ENCODE data around the gene RBMS3.
"Not testable (repeated sequence)": the region's sequence is repeated elsewhere in the genome, so short reads cannot be mapped to it uniquely, and the experiment has no call there.

The RBMS3 gene

GRCh38 chr3:30040126-30040525, 759.3 kb downstream of the RBMS3 start:
- Mint-ChIP-seq H3K4me1 (no peaks in the 10 kb centered on the region), H3K9me3 (no peaks in the 10 kb centered on the region), H3K27ac (no peak overlapping the region), H3K27me3 (peaks cover 31% of the 10 kb centered on the region), H3K4me3 (no peak overlapping the region)
- DNase-seq = no peak
- no peak for ATAC-seq

- ATAC-seq, DNase-seq, H3K9me3 Mint-ChIP-seq, H3K4me3 Mint-ChIP-seq, H3K4me1 Mint-ChIP-seq, H3K27ac Mint-ChIP-seq: not testable (repeated sequence)
- H3K27me3 Mint-ChIP-seq = peaks cover 25% of the 10 kb centered on the region
Measured at GRCh38 chr3:30041481-30041880, 760.6 kb downstream of the RBMS3 start.

GRCh38 chr3:30042274-30042859, 761.5 kb downstream of the RBMS3 start:
- Mint-ChIP-seq H3K4me3 (no peak overlapping the region), H3K4me1 (no peaks in the 10 kb centered on the region), H3K9me3 (no peaks in the 10 kb centered on the region), H3K27ac (no peak overlapping the region), H3K27me3 (peaks cover 20% of the 10 kb centered on the region)
- peak; percentile 50 to 57 for DNase-seq
- ATAC-seq = peak; percentile 56

- Mint-ChIP-seq H3K4me1 (no peaks in the 10 kb centered on the region), H3K9me3 (no peaks in the 10 kb centered on the region), H3K27me3 (peaks cover 20% of the 10 kb centered on the region), H3K27ac (no peak overlapping the region), H3K4me3 (no peak overlapping the region)
- ATAC-seq (no peak), DNase-seq (no peak)
Measured at GRCh38 chr3:30042916-30043555, 762.2 kb downstream of the RBMS3 start.

- DNase-seq = no peak
- H3K9me3 Mint-ChIP-seq = no peaks in the 10 kb centered on the region
- H3K27me3 Mint-ChIP-seq = peaks cover 20% of the 10 kb centered on the region
- H3K4me3 Mint-ChIP-seq = no peak overlapping the region
- H3K4me1 Mint-ChIP-seq = no peaks in the 10 kb centered on the region
- no peak overlapping the region for H3K27ac Mint-ChIP-seq
- no peak for ATAC-seq
Measured at GRCh38 chr3:30044515-30044914, 763.6 kb downstream of the RBMS3 start.

GRCh38 chr3:30048431-30048830, 767.6 kb downstream of the RBMS3 start:
- ATAC-seq = no peak

GRCh38 chr3:30050116-30050515, 769.2 kb downstream of the RBMS3 start:
- H3K4me1 Mint-ChIP-seq, H3K4me3 Mint-ChIP-seq, ATAC-seq, DNase-seq, H3K9me3 Mint-ChIP-seq, H3K27ac Mint-ChIP-seq: not testable (repeated sequence)
- peaks cover 16% of the 10 kb centered on the region for H3K27me3 Mint-ChIP-seq

More at GRCh38 chr3:30048431-30048830, 767.6 kb downstream of the RBMS3 start:
- Mint-ChIP-seq H3K9me3 (peaks cover 5 to 7% of the 10 kb centered on the region in 2 donors), H3K27ac (no peak overlapping the region), H3K4me1 (no peaks in the 10 kb centered on the region), H3K27me3 (peaks cover 13% of the 10 kb centered on the region), H3K4me3 (no peak overlapping the region)
- DNase-seq = no peak

- Mint-ChIP-seq H3K27ac (no peak overlapping the region), H3K4me3 (no peak overlapping the region), H3K9me3 (no peaks in the 10 kb centered on the region), H3K4me1 (no peaks in the 10 kb centered on the region), H3K27me3 (no peaks in the 10 kb centered on the region)
- ATAC-seq (no peak), DNase-seq (no peak)
Measured at GRCh38 chr3:30059240-30059639, 778.4 kb downstream of the RBMS3 start.
